ENCODE data around the gene TFF3. TPM values are rescaled to one million over a fixed set of nuclear protein-coding genes. Genes with fewer than 3 reads are reported as not detected.

Gene TFF3
- polyA plus RNA-seq, 1 donor, result 1.7 TPM

- no peak for DNase-seq (ENCODE audit: low read depth)
These were observed 31.8 kb upstream of the TFF3 start for GRCh38 chr21:42346866-42347600.

- DNase-seq (ENCODE audit: low read depth), result no peak
These were observed 31.2 kb upstream of the TFF3 start for GRCh38 chr21:42346441-42346840.

GRCh38 chr21:42344631-42345030, 29.4 kb upstream of the TFF3 start:
- DNase-seq (ENCODE audit: low read depth), result no peak

- no peak for DNase-seq (ENCODE audit: low read depth)
These were observed 28.8 kb upstream of the TFF3 start for GRCh38 chr21:42343963-42344510.

GRCh38 chr21:42343556-42343955, 28.3 kb upstream of the TFF3 start:
- DNase-seq (ENCODE audit: low read depth), result no peak

GRCh38 chr21:42343101-42343500, 27.9 kb upstream of the TFF3 start:
- DNase-seq (ENCODE audit: low read depth), result no peak

GRCh38 chr21:42341776-42342542, 26.8 kb upstream of the TFF3 start:
- no peak for DNase-seq (ENCODE audit: low read depth)

- DNase-seq (ENCODE audit: low read depth), result no peak
These were observed 25.2 kb upstream of the TFF3 start for GRCh38 chr21:42340187-42341050.

GRCh38 chr21:42338729-42339715, 23.8 kb upstream of the TFF3 start:
- DNase-seq (ENCODE audit: low read depth), result no peak

GRCh38 chr21:42337830-42338728, 22.9 kb upstream of the TFF3 start:
- no peak for DNase-seq (ENCODE audit: low read depth)

- no peak for DNase-seq (ENCODE audit: low read depth)
These were observed 22.1 kb upstream of the TFF3 start for GRCh38 chr21:42337276-42337675.

GRCh38 chr21:42336054-42336453, 20.8 kb upstream of the TFF3 start:
- DNase-seq (ENCODE audit: low read depth), result no peak

GRCh38 chr21:42332557-42333317, 17.5 kb upstream of the TFF3 start:
- DNase-seq (ENCODE audit: low read depth), result no peak

- no peak for DNase-seq (ENCODE audit: low read depth)
These were observed 16.5 kb upstream of the TFF3 start for GRCh38 chr21:42331660-42332059.

GRCh38 chr21:42330380-42331371, 15.5 kb upstream of the TFF3 start:
- DNase-seq (ENCODE audit: low read depth), result no peak

GRCh38 chr21:42324896-42325295, 9.7 kb upstream of the TFF3 start:
- no peak for DNase-seq (ENCODE audit: low read depth)

GRCh38 chr21:42321845-42322244, 6.6 kb upstream of the TFF3 start:
- no peak for DNase-seq (ENCODE audit: low read depth)

- DNase-seq (ENCODE audit: low read depth), result no peak
These were observed 6.0 kb upstream of the TFF3 start for GRCh38 chr21:42321231-42321630.
